PC-9 (cell line): ENCODE results near the gene SYCE3. TPM values are rescaled to one million over a fixed set of nuclear protein-coding genes. Genes with fewer than 3 reads are reported as not detected.

Source experiments
- BruUV-seq: library from RNA; stranded (reverse); fragments of 400-500 nt; replicated peaks from 2 replicates; lab custom pipeline; 2021; lab: Mats Ljungman, UMichigan
- CTCF ChIA-PET: fragments of 300-600 bp; sonication (Branson Sonifier 250); formaldehyde crosslinking; loops from one replicate; lab custom pipeline; 2022; ENCODE audit warnings: antibody characterized with exemption; lab: Charles Lee
- POLR2A ChIA-PET: fragments of 300-600 bp; sonication (Branson Sonifier 250); formaldehyde crosslinking; loops from one replicate; lab custom pipeline; 2022; ENCODE audit warnings: antibody characterized with exemption; ENCODE audit not compliant: unreplicated experiment; lab: Charles Lee
- DNase-seq, 2 experiments: peaks; one replicate each; pipeline versions ENCODE4 v3.0.0 to v3.0.0-alpha.2; 2015 to 2022; ENCODE audit warnings: mixed read lengths in 1 of 2
- H2AFZ ChIP-seq: fragments of 200-600 bp; sonication (generic); 2 replicates; pipeline ENCODE4 v1.8.1; 2017; ENCODE audit warnings: antibody characterized with exemption
- H3F3A ChIP-seq: fragments of 200-600 bp; sonication (generic); 2 replicates; pipeline ENCODE4 v1.8.1; 2017; ENCODE audit warnings: antibody characterized with exemption, mild to moderate bottlenecking, low read depth; ENCODE audit not compliant: insufficient read depth
- H3K27ac ChIP-seq: fragments of 200-600 bp; sonication (generic); 2 replicates; pipeline ENCODE4 v1.6.1; 2016; ENCODE audit warnings: mixed run types
- H3K27me3 ChIP-seq: fragments of 200-600 bp; sonication (generic); 2 replicates; pipeline ENCODE4 v1.6.1; 2016; ENCODE audit warnings: low read depth, mixed run types; ENCODE audit not compliant: insufficient read depth
- H3K36me3 ChIP-seq: fragments of 200-600 bp; sonication (generic); 2 replicates; pipeline ENCODE4 v1.6.1; 2016; ENCODE audit warnings: low read depth, mixed run types
- H3K4me1 ChIP-seq: fragments of 200-600 bp; sonication (generic); replicated peaks from 2 replicates; pipeline ENCODE4 v1.6.1; 2016; ENCODE audit warnings: mixed run types; ENCODE audit not compliant: insufficient read depth
- H3K4me2 ChIP-seq: fragments of 200-600 bp; sonication (generic); 2 replicates; pipeline ENCODE4 v1.6.1; 2017; ENCODE audit warnings: mixed run types
- H3K4me3 ChIP-seq: fragments of 200-600 bp; sonication (generic); 2 replicates; pipeline ENCODE4 v1.6.1; 2016; ENCODE audit warnings: mixed run types
- H3K79me2 ChIP-seq: fragments of 200-600 bp; sonication (generic); 2 replicates; pipeline ENCODE4 v1.6.1; 2017; ENCODE audit warnings: low read depth, mixed run types
- H3K9me2 ChIP-seq: fragments of 200-600 bp; sonication (generic); 2 replicates; pipeline ENCODE4 v1.8.1; 2017; ENCODE audit warnings: mild to moderate bottlenecking; ENCODE audit not compliant: insufficient read depth
- H3K9me3 ChIP-seq: fragments of 200-600 bp; sonication (generic); 2 replicates; pipeline ENCODE4 v1.8.1; 2016; ENCODE audit warnings: low read depth; ENCODE audit not compliant: insufficient read depth
- H4K20me1 ChIP-seq: fragments of 200-600 bp; sonication (generic); 2 replicates; pipeline ENCODE4 v1.8.1; 2017; ENCODE audit not compliant: insufficient read depth
- EZH2 ChIP-seq: fragments of 200-600 bp; sonication (generic); IDR thresholded peaks from 2 replicates; pipeline ENCODE4 v1.8.0; 2017; ENCODE audit warnings: antibody characterized with exemption, low read depth
- intact Hi-C: fragments of 100-400 bp; cut with micrococcal nuclease; formaldehyde crosslinking; loops from one replicate; pipeline ENCODE4 v1.10.0; 2022; ENCODE audit not compliant: unreplicated experiment
- total RNA-seq: library from RNA; stranded (reverse); gene quantifications from 2 replicates; pipeline ENCODE4 v1.2.3, GENCODE V29; 2021
- TF ChIP-seq, protein P1 (sequence below): fragments of 200-600 bp; sonication (generic); conservative IDR thresholded peaks from 2 replicates; pipeline ENCODE4 v1.6.1; 2017; ENCODE audit warnings: mixed run types, antibody characterized with exemption, mild to moderate bottlenecking, moderate library complexity

SYCE3 gene
- total RNA-seq, 1 experiment from 2014 or later = not detected

DNA sequence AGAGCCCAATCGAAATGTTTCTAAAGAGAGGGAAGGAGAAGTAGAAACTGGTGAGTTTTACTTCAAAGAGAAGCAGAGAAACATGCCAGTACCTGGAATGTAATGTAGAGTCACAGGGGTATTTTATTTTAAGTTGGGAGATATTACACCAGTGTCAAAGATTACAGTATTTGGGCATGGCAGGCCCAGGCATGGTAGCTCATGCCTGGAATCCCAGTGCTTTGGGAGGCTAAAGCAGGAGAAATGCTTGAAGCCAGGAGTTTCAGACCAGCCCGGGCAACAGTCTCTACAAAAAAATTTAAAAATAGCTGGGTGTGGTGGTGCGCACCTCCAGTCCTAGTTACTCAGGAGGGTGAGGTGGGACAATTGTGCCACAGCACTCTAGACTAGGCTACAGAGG is 2.7 kb downstream of the SYCE3 start:
- no TSS peak for BruUV-seq
- Histone ChIP-seq H3K36me3 (no peaks in the 10 kb centered on the region), H3K9me2 (no peaks in the 10 kb centered on the region), H3K27ac (no peak overlapping the region), H3K79me2 (no peaks in the 10 kb centered on the region), H3K4me3 (no peak overlapping the region), H2AFZ (no peak overlapping the region), H3F3A (0 out of 2 replicates have a peak, but pooled peaks cover 4% of the 10 kb centered on the region), H3K9me3 (no peaks in the 10 kb centered on the region), H4K20me1 (no peaks in the 10 kb centered on the region), H3K27me3 (no peaks in the 10 kb centered on the region), H3K4me1 (peaks cover 17% of the 10 kb centered on the region), H3K4me2 (no peak overlapping the region)
- DNase-seq = no peak
- intact Hi-C loops = no loop called here
- TF ChIP-seq EZH2 = no peak
- TF ChIP-seq, protein P1, sequence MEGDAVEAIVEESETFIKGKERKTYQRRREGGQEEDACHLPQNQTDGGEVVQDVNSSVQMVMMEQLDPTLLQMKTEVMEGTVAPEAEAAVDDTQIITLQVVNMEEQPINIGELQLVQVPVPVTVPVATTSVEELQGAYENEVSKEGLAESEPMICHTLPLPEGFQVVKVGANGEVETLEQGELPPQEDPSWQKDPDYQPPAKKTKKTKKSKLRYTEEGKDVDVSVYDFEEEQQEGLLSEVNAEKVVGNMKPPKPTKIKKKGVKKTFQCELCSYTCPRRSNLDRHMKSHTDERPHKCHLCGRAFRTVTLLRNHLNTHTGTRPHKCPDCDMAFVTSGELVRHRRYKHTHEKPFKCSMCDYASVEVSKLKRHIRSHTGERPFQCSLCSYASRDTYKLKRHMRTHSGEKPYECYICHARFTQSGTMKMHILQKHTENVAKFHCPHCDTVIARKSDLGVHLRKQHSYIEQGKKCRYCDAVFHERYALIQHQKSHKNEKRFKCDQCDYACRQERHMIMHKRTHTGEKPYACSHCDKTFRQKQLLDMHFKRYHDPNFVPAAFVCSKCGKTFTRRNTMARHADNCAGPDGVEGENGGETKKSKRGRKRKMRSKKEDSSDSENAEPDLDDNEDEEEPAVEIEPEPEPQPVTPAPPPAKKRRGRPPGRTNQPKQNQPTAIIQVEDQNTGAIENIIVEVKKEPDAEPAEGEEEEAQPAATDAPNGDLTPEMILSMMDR = no peak
- CTCF ChIA-PET = no interaction called here
- POLR2A ChIA-PET = no interaction called here

DNA sequence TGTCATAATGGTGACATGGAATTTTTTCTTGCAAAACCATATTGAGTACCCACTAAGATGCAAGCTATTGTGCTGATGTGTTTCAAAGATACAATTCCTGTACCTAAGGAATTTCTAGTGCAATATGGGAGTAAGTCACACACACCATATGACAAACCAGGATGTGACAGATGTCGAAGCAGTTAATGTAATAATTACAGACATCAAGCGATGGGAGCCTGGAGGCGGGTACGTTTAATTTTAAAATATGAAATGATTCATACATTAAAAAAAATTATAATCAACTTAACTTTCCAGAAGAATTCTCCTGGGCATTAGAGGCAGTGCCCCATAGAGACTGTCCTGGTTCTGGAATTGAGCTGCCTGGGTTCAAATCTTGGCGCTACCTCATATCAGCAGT is 6.0 kb downstream of the SYCE3 start:
- CTCF ChIA-PET = no interaction called here
- TF ChIP-seq, protein P1 = no peak
- TF ChIP-seq EZH2 = no peak
- Histone ChIP-seq H3K4me2 (no peak overlapping the region), H3K79me2 (no peaks in the 10 kb centered on the region), H4K20me1 (no peaks in the 10 kb centered on the region), H3F3A (no peaks in the 10 kb centered on the region), H3K4me1 (no peaks in the 10 kb centered on the region), H3K36me3 (no peaks in the 10 kb centered on the region), H3K4me3 (no peak overlapping the region), H3K27ac (no peak overlapping the region), H3K27me3 (no peaks in the 10 kb centered on the region), H3K9me2 (no peaks in the 10 kb centered on the region), H2AFZ (no peak overlapping the region), H3K9me3 (no peaks in the 10 kb centered on the region)
- no TSS peak for BruUV-seq
- DNase-seq = no peak
- POLR2A ChIA-PET = no interaction called here
- intact Hi-C loops = no loop called here

DNA sequence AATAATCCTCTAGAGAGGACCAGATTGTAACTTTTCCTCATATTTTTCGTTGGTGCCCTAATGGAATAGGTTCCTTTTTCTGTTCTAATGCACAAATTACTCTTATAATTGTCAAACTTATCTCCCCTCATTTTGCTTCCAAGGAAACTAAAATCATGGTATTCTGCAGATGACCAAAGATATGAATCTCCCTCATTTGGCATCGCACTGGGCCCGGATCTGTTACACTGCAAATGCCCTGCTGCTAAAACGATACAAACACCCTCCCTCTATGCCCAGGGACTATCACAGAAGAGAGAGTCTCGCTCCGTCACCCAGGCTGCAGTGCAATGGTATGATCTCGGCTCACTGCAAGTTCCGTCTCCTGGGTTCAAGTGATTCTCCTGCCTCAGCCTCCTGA is 9.4 kb downstream of the SYCE3 start:
- TF ChIP-seq, protein P1 = no peak
- no peak for TF ChIP-seq EZH2
- Histone ChIP-seq H3K9me3 (no peaks in the 10 kb centered on the region), H3F3A (no peaks in the 10 kb centered on the region), H3K36me3 (no peaks in the 10 kb centered on the region), H3K27me3 (no peaks in the 10 kb centered on the region), H3K79me2 (no peaks in the 10 kb centered on the region), H3K27ac (no peak overlapping the region), H3K4me3 (no peak overlapping the region), H4K20me1 (no peaks in the 10 kb centered on the region), H3K4me1 (no peaks in the 10 kb centered on the region), H2AFZ (no peak overlapping the region), H3K4me2 (no peak overlapping the region), H3K9me2 (no peaks in the 10 kb centered on the region)
- BruUV-seq = no TSS peak
- POLR2A ChIA-PET = no interaction called here
- intact Hi-C loops = no loop called here
- CTCF ChIA-PET = no interaction called here
- DNase-seq = no peak
